ENCODE data around the gene RASGRF2. TPM values are rescaled to one million over a fixed set of nuclear protein-coding genes. Genes with fewer than 3 reads are reported as not detected.

RASGRF2 gene
- total RNA-seq, 1 experiment from 2014 or later: 0.48 TPM

- no peak overlapping the region for H3K4me2 ChIP-seq
- no TSS peak for BruUV-seq (replicated peaks)
- no peaks in the 10 kb centered on the region for H3F3A ChIP-seq (ENCODE audit: insufficient read depth, low read depth)
- H3K4me1 ChIP-seq (replicated peaks; ENCODE audit: insufficient read depth): peaks cover 16% of the 10 kb centered on the region
- 0 out of 2 replicates have a peak, but pooled peaks cover 3% of the 10 kb centered on the region for H3K9me2 ChIP-seq (ENCODE audit: insufficient read depth)
- no peaks in the 10 kb centered on the region for H3K36me3 ChIP-seq (ENCODE audit: low read depth)
- DNase-seq: no peak
- POLR2A ChIA-PET (ENCODE audit: unreplicated experiment): no interaction called here
- no peak overlapping the region for H2AFZ ChIP-seq
- TF ChIP-seq CTCF (conservative IDR thresholded peaks at IDR 0.05) (no peak), EZH2 (IDR thresholded peaks at IDR 0.05; ENCODE audit: low read depth) (no peak)
- H3K9me3 ChIP-seq (ENCODE audit: insufficient read depth, low read depth): no peaks in the 10 kb centered on the region
- CTCF ChIA-PET: no interaction called here
- H3K79me2 ChIP-seq (ENCODE audit: low read depth): no peaks in the 10 kb centered on the region
- no peaks in the 10 kb centered on the region for H3K27me3 ChIP-seq (ENCODE audit: insufficient read depth, low read depth)
- no peak overlapping the region for H3K27ac ChIP-seq
- intact Hi-C loops (cut with micrococcal nuclease; ENCODE audit: unreplicated experiment): no loop called here
- H4K20me1 ChIP-seq (ENCODE audit: insufficient read depth): no peaks in the 10 kb centered on the region
- H3K4me3 ChIP-seq: no peak overlapping the region
These were observed 1.0 kb upstream of the RASGRF2 start for GRCh38 chr5:80959138-80959537.

GRCh38 chr5:80960531-80961375 is 590 bp downstream of the RASGRF2 start:
- Histone ChIP-seq H2AFZ (no peak overlapping the region), H4K20me1 (ENCODE audit: insufficient read depth) (no peaks in the 10 kb centered on the region), H3K9me3 (ENCODE audit: insufficient read depth, low read depth) (no peaks in the 10 kb centered on the region), H3F3A (ENCODE audit: insufficient read depth, low read depth) (no peaks in the 10 kb centered on the region), H3K4me1 (replicated peaks; ENCODE audit: insufficient read depth) (peaks cover 18% of the 10 kb centered on the region), H3K4me3 (no peak overlapping the region), H3K27me3 (ENCODE audit: insufficient read depth, low read depth) (no peaks in the 10 kb centered on the region), H3K4me2 (no peak overlapping the region), H3K27ac (no peak overlapping the region), H3K79me2 (ENCODE audit: low read depth) (no peaks in the 10 kb centered on the region), H3K36me3 (ENCODE audit: low read depth) (no peaks in the 10 kb centered on the region), H3K9me2 (ENCODE audit: insufficient read depth) (0 out of 2 replicates have a peak, but pooled peaks cover 2% of the 10 kb centered on the region)
- peak in 1 of 2 experiments; percentile 8 for DNase-seq
- ChIA-PET CTCF (no interaction called here), POLR2A (ENCODE audit: unreplicated experiment) (no interaction called here)
- intact Hi-C loops (cut with micrococcal nuclease; ENCODE audit: unreplicated experiment): no loop called here
- TF ChIP-seq EZH2 (IDR thresholded peaks at IDR 0.05; ENCODE audit: low read depth) (no peak), CTCF (conservative IDR thresholded peaks at IDR 0.05) (no peak)
- BruUV-seq (replicated peaks): no TSS peak

GRCh38 chr5:80961376-80962281 is 1.5 kb downstream of the RASGRF2 start:
- no peak for DNase-seq
- no peak overlapping the region for H3K27ac ChIP-seq
- no peaks in the 10 kb centered on the region for H4K20me1 ChIP-seq (ENCODE audit: insufficient read depth)
- H3K4me2 ChIP-seq: no peak overlapping the region
- no peaks in the 10 kb centered on the region for H3K36me3 ChIP-seq (ENCODE audit: low read depth)
- TF ChIP-seq CTCF (conservative IDR thresholded peaks at IDR 0.05) (no peak), EZH2 (IDR thresholded peaks at IDR 0.05; ENCODE audit: low read depth) (no peak)
- H3K79me2 ChIP-seq (ENCODE audit: low read depth): no peaks in the 10 kb centered on the region
- H3K4me1 ChIP-seq (replicated peaks; ENCODE audit: insufficient read depth): peaks cover 21% of the 10 kb centered on the region
- H2AFZ ChIP-seq: no peak overlapping the region
- no peaks in the 10 kb centered on the region for H3F3A ChIP-seq (ENCODE audit: insufficient read depth, low read depth)
- H3K9me3 ChIP-seq (ENCODE audit: insufficient read depth, low read depth): no peaks in the 10 kb centered on the region
- CTCF ChIA-PET: no interaction called here
- BruUV-seq (replicated peaks): no TSS peak
- POLR2A ChIA-PET (ENCODE audit: unreplicated experiment): no interaction called here
- no peaks in the 10 kb centered on the region for H3K9me2 ChIP-seq (ENCODE audit: insufficient read depth)
- no peak overlapping the region for H3K4me3 ChIP-seq
- H3K27me3 ChIP-seq (ENCODE audit: insufficient read depth, low read depth): no peaks in the 10 kb centered on the region
- intact Hi-C loops (cut with micrococcal nuclease; ENCODE audit: unreplicated experiment): no loop called here
